ENCODE data around the gene GUK1. TPM values are rescaled to one million over a fixed set of nuclear protein-coding genes. Genes with fewer than 3 reads are reported as not detected.

Gene GUK1
- total RNA-seq, 1 donor from 2014 or later = 127 TPM

DNA sequence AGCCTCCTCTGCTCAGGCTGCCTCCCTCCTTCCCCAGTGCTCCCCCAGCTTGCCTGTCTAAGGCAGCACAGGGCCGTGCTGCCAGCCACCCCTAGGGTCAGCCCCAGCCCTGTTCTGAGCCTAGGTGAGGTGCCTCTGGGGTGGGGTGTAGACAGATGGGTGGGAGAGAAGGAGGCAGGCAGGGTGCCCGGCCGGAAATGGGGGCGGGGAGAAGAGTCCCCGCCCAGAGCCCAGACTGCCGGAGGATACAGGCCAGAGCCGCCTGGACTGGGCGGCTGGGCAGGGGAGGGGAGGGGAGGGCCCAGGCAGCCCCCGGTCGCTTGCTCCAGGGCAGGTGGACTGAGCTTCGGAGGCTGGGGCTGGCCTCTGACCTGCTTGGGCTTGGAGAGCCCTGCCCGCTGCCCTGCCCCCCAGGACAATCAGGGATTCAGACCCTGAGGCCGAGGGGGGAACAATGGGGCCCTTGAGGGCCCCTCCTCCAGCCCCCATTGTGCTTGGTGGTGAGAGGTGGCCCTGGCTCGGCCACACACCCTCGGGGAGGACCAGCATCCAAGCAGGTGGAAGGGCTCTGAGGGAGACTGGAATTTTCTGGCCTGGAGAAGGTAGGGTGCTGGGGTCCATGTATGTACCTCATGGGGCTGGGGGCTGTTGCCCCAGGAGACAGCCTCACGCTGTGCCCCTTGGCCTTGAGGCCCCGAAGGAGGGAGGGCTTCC, 9.5 kb downstream of the GUK1 start, which contains the start of gene GJC2:
GJC2 (plus strand) TSS at position 525 of the 714 bp plus-strand sequence. CDS start 7,829 bp downstream, outside the sequence.
- DNase-seq (ENCODE audit: low read depth) = no peak

DNA sequence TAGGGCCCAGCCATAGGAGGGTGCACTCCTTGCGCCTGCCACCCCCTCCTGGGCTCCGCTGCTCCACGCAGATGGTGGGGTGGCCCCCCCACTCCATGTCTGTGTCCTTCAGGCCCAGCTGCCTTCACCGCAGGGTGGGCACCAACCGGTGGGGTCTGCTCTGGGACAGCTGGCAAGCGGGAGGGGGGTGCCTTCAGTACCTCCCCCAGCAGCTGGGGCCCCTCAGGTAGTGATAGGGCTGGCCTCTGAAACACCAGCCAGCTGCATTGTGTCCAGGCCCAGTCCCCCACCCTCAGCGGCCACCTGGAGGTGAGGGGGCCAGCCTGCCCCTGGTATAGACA, 10.0 kb downstream of the GUK1 start:
- no peak for DNase-seq (ENCODE audit: low read depth)

DNA sequence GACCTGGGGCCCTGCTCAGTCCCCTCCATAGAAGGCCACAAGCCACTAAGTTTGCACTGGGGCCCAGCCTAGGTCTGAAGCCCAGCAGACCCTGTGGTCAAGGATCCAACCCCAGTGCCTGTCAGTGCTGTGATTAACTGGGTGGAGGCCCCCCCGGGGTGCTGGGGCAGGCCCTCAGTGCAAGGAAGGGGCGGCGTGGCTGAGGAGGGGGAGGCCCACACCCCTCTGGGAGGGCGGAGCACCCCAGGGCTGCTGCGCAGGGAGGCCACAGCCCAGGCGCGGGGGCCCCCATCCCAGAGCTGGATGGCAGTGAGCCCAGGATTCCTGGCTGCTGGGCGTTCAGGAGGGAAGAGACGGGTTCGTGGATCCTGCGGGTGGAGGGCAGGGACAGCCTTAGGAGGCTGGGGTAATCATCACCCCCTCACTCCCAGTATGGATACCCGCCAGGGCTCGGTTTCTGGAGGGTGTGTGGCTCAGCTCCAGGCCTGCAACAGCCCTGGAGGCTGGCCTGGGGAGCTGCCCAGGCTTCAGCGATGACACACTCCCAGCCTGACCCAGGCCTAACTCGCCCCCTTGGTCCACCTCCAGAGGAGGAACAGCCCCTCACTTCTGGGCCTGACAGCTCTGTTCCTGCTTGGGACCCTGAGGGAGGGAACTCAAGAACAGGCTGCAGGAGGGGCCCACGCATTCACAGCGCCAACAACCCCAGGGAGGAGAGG, 10.5 kb downstream of the GUK1 start:
- no peak for DNase-seq (ENCODE audit: low read depth)

DNA sequence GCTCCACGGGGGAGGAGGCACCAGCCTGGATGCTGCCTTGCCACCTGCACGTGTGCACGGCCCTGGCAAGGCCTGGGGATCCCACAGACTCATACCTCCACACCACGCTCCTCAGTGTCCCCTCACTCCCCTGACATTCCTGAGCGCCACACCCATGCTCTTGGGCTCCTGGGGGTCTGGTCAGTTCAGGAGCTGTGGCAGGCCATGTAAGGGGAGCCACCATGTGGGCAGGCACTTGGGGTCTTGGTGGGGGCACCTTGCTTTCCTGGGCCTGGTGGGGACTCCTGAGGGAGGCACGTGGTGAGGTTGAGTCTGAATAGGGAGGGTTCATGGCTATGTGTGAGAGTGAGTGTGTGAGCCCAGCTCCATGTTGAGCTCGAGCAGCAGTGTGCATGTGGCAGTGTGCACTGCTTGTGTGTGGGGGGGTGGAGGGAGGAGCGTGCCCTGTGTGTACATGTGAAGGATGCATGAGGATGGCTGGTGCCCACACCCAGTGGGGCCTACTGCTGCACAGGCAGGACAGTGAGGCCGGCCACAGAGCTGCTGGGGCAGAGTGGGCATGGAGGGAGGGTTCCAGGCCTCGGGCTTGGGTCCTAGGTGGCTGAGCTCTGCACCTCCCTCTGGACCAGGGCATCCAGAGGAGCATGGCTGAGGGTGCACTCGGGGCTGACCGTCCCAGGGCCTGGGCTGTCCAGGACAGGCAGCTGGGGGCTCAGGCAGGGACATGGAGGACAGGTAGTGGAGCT, 11.3 kb downstream of the GUK1 start:
- DNase-seq (ENCODE audit: low read depth) = no peak

DNA sequence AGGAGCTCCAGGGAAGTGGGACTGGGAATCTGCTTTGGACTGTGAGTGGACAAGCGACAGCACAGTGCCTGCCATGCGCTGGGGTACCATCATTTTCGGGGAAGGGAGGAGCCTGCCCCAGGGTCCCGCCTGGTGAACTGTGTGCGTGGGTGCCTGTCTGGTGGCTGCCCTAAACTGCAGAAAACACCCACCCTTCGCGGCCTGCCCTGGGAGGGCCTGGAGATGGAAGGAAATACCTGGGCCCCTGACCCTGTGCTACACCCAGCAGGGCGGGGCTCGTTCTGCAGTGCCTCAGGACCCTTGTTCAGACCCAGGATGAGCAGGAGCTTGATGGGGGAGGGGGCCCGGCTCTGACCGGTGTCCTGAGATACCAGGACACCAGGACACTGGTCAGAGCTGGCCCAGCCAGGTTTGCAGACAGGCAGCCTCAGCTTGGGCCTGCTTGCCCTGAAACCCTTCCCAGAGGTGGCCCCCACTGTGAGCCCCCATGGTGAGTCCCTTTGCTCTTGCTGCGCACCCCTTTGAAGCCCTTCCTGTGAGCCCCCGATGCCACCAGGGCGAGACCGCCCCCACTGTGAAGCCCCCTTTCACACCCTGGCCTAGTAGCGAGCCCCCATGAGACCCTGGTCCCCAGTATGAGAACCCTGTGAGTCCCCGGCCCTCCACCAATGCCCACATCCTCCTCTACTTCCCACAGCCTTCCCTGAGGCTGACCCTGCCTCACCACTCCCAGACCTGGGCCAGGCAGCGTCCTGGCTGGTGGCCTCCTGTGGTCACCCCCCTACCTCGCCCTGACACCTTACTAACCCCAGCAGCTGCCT, 12.2 kb downstream of the GUK1 start:
- DNase-seq (ENCODE audit: low read depth) = no peak

DNA sequence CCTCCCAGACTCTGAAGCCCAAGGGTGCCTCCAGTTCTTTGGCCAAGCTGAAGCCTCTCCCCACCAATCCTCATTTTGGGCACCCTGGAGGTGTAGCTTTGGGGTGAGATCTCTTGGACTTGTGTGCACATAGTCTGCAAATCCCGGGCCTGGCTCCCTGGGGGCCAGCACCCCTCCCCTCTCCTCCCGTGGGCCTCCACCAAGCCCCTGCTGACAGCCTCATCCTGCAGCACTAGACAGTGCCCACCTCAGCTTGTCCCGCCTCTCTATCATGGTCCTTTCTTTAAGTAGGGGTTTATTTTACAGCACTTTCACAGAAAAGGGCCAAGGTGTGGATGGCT, 12.8 kb downstream of the GUK1 start:
- no peak for DNase-seq (ENCODE audit: low read depth)

DNA sequence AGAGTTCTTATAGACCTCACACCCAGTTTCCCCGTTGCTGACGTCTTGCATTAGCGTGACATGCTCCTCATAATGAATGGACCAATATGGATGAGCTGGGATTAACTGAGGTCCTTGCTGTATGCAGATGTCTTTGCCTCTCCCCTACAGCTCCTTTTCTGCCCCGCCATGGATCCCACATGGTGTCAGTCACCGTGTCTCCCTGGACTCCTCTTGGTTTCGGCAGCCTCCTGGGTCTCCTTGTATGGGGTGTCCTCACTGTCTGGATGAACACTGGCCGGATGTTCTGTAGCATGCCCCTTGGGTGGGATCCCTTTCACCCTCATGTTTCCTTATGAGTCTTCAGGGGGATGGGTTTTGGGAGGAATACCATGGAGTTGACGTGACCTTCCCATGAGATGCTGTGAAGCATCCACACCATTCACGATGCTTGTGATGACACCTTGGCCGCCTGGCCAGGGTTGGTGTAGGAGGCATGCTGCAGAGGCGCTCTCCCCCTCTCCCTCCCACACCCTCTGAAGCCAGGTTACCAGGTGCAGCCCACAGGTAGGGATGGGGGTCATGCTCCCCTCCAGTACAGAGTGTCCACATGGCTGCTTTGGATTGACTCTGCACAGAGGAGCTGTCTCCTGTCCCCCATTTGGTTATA, 14.1 kb downstream of the GUK1 start:
- no peak for DNase-seq (ENCODE audit: low read depth)

DNA sequence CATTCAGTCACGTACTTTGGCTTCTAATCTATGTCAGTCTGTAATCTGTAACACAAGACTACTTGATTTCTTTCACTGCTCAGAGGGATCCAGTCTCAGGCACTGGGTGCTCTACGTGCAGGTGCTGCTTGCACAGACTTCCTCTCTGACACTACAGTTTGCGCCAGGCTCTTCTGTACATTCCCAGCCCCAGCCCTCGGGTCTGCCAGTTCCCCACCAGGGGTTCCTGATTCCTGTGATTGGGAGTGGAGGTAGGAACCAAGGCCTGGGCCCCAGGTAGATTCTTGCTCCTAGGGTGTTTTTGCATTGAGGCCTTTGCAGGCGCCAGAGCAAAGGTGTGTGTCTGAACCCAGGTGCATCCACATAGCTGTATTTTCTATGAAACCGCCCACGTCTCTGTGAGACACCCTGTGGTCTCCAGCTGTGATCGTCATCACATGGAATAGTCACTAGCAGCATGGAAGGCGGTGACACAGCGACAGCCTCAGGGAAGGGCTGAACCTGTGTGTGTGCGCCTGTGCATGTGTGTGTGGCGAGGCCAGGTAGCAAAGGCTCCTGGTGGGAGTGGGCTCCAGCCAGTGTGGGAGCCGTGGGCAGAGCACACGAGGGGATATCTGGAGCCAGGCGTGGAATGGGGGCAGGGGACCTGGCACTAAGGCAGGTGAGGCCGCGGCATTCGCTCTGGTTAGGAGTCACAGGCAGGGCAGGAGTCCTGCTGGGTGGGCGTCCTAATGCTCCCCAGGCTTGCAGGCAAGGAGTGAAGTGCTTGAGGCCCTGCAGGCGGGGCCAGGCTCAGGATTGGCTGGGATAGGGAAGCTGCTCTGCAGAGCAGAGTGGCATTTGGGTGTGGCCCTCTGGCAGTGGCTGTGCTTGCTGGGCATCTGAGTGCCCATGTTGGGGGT, 14.8 kb downstream of the GUK1 start:
- no peak for DNase-seq (ENCODE audit: low read depth)

DNA sequence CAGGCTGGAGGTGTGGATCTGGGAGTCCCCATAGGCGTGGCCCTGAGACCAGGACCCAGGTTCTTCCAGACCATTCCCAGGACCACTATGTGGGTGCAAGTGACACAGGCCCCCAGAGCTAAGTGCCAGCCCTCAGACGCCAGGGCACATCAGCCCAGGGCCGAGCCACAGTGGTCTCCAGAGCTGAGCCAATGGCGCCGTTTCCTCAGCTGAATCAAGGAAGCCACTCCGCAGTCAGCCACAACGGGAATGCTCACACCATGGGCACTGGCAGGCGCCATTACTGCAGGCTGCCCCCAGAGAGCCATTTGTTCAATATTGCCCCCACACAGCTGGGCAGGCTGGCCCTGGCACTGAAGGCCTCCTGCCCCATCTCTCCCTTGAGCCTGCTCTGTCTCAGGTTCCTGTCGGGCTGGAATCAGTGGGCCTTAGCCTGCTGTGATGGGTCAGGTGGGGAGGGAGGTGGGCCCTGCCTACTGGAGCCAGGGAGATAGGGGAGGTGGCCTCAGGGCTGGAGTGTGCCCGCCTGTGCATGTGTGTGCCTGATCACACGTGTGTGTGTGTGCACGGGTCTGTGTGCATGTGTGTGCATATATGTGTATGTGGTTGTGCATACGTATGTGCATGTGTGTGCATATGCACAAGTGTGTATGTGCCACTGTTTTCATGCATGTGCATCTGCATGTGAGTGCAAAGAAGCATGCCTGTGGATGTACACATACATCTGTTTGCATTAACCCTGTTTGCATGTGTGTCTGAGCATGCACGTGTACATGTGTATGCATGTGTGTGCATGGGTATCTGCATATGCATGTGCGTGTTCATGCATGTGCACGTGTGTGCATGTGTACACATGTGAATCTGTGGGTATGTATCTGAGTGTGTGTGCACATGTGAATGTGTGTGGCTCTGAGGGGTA, 15.8 kb downstream of the GUK1 start:
- no peak for DNase-seq (ENCODE audit: low read depth)

DNA sequence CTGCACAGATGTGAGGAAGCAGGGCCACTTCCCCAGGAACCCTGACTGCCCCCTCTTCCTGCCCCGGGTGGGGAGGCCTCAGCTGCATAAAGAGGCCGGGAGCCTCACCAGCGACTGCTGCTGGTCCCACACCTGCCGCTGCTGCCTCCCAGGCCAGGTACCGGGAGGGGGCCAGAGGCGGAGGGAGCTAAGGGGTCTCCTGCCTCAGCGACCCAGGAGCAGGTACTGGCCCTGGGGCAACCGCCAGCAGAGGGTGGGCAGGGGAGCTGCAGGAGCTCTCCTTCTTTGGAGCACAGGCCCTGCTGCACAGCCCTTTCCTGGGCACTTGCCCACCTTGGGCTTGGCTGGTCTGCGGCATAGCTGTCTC, 16.4 kb downstream of the GUK1 start:
- DNase-seq (ENCODE audit: low read depth) = no peak

DNA sequence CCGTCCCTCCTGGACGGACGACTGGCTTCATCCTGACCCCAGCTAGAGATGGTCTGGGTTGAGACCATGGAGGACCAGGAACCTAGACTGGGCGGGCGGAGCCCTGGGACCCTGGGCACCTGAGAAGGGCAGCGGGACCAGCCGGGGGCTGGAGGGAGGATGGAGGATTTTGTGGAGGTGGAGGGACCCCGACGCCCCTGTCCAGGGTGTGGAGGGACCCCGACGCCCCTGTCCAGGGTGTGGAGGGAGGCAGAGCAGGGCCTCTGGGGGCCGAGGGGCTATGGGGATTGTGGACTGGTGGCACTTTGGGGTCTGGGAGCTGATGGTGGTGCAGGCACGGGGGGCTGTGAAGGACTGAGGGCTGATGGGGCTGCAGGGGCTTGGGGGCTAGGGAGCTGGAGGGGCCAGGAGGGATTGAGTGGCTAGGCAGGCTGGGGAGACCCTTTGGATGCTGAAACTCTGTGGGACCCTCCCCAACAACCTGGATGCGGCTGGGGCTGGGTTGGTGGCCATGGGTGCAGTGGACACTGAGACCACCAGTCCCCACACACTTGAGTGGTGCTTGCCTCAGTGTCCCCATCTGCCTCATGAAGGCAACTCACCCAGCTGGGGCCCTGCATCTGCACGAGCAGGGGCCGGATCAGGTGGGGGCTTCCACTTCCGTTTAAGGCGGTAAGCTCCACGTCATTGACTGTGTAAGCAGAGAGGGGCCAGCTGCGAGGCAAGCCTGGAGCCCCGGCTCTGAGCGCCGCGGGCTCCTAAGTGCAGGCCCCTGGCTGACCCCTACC, 17.1 kb downstream of the GUK1 start:
- no peak for DNase-seq (ENCODE audit: low read depth)

DNA sequence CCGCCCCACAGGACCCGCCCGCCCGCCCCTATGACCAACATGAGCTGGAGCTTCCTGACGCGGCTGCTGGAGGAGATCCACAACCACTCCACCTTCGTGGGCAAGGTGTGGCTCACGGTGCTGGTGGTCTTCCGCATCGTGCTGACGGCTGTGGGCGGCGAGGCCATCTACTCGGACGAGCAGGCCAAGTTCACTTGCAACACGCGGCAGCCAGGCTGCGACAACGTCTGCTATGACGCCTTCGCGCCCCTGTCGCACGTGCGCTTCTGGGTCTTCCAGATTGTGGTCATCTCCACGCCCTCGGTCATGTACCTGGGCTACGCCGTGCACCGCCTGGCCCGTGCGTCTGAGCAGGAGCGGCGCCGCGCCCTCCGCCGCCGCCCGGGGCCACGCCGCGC, 17.6 kb downstream of the GUK1 start:
- no peak for DNase-seq (ENCODE audit: low read depth)

DNA sequence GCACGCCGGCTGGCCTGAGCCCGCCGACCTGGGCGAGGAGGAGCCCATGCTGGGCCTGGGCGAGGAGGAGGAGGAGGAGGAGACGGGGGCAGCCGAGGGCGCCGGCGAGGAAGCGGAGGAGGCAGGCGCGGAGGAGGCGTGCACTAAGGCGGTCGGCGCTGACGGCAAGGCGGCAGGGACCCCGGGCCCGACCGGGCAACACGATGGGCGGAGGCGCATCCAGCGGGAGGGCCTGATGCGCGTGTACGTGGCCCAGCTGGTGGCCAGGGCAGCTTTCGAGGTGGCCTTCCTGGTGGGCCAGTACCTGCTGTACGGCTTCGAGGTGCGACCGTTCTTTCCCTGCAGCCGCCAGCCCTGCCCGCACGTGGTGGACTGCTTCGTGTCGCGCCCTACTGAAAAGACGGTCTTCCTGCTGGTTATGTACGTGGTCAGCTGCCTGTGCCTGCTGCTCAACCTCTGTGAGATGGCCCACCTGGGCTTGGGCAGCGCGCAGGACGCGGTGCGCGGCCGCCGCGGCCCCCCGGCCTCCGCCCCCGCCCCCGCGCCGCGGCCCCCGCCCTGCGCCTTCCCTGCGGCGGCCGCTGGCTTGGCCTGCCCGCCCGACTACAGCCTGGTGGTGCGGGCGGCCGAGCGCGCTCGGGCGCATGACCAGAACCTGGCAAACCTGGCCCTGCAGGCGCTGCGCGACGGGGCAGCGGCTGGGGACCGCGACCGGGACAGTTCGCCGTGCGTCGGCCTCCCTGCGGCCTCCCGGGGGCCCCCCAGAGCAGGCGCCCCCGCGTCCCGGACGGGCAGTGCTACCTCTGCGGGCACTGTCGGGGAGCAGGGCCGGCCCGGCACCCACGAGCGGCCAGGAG, 18.3 kb downstream of the GUK1 start:
- no peak for DNase-seq (ENCODE audit: low read depth)

DNA sequence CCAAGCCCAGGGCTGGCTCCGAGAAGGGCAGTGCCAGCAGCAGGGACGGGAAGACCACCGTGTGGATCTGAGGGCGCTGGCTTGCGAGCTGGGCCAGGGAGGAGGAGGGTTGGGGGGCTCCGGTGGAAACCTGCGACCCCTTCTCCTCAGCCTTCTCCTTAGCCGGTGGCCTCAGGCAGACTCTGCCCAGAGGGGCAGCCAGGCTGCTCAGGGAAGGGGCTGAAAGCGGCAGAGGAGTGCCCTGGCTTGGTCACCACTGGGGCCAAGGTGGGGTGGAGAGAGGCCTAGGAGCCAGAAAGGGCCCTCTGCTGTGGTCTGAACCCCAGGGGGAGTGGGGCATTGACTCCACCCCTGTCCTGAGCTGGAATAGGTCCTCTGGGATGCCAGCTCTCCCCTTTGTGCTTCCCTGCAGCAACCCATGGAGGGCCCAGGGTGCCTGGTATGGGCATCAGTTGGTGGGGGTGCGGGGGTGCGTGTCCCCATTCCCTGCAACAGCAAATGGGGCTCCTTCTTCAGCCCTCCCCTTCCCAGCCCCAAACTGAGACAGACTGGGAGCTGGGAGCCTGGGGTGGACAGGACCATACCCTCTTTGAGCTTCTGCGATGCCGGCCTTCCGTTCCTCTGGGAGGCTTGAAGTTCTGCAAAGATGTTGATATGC, 19.1 kb downstream of the GUK1 start:
- DNase-seq (ENCODE audit: low read depth) = no peak

DNA sequence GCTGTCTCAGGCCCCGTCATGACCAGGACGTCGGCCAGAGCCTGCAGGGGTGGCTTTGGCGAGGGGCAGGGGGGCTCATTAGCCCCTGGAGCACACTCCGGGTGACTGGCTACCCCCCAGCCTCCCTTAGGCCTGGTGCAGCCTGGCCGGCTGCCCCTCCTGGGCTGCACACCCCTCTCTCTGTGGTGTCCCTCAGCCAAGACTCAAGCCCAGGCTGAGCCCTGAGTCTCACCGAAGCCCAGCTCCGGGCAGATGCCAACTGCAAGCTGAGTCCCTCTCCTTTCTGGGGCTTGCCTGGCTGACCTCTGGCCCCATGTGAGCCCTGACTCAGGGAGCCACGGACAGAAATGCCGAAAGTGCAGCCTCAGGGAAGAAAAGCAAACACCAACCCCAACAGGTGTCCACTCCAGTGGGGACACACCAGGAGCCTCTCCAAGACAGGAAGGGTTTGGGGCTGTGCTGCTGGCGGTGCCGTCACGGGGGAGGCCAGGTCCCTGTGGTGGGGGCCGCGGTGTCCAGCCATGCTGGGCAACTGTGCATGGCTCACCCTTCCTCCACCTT, 20.2 kb downstream of the GUK1 start:
- DNase-seq (ENCODE audit: low read depth) = no peak

DNA sequence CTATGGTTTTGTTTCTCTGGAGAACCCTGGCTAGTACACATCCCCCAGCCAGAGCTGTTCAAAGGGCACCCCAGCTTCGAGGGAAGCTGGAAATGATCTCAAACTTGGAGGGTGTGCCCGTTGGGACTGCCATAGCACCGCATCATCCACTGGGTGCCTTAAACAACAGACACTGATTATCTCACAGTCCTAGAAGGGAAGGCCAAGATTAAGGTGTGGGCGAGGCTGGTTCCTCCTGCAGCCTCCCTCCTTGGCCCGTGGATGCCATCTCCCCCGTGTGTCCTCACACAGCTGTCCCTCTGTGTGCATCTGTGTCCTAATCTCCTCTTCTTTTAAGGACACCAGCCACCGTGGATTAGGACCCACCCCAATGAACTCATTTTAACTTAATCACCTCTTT, 21.3 kb downstream of the GUK1 start:
- DNase-seq (ENCODE audit: low read depth) = no peak

DNA sequence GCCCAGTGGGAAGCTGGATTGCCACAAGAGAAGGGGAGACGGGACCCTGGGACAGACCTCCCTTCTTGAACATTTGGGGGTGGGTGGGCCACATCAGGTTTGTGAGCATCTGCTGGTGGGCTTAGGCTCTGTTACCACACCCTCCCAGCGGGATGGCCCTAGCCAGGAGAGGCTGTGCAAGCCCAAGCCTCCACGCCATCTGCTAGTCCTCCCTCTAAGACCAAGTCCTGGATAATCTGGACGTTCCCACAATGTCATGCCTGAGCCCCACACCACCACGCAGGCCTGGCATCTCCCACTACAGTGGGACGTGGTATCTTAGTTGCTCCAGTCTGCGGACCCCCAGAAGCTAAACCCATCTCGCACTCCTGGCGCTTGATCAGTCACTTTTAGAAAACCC, 21.8 kb downstream of the GUK1 start:
- no peak for DNase-seq (ENCODE audit: low read depth)

All from renal cortical epithelial cell (primary cell).